ENCODE data around the gene FAM3A. TPM values are rescaled to one million over a fixed set of nuclear protein-coding genes. Genes with fewer than 3 reads are reported as not detected.

FAM3A gene
- total RNA-seq, 1 experiment from 2014 or later: 47.5 TPM

GRCh38 chrX:154485150-154486051, 30.6 kb downstream of the FAM3A start:
- DNase-seq (ENCODE audit: low spot score): no peak
- in situ Hi-C loops (cut with HindIII; ENCODE audit: low sequenced_read_pairs): no loop called here

DNA sequence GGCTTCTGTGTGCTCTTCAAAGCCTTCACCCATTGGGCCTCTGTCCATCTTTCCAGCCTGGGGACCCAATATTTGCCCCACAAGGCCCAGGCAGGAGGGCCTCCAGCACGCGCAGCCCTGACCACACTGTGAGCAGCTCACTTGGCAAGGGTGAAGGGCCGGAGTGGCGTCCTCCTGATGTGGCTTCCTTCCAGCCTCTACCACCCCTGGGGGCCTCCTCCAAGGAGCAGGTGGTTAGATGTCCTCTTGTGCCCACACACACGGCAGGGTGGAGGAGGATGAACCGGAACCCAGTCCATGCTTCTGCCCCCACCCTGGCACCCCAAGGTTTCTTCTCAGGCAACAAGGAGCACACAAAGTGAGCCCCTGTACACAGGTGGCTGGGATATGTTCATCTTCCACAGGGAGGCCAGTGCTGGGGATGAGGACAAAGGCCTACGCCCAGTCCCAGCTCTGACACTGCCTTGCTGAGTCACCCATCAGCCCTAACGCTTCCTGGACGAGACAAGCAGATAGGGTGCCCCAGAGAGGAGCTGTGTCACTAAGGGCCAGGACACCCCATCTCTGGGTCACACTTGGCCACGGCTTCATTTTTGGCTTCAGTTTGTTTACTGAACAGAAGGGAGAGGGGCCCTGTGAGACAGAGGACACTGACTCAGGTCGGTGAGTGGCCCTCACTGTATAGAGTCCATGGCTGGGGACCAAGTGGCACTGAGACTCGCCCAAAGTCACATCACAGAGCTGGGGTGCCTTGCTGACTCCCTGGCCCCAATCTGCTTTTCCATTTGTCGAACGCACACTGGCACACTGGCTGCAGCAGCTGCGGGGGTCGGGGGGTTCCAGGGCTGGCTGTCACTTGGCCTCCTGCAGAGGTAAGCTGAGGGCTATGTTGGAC, 31.5 kb downstream of the FAM3A start:
- in situ Hi-C loops (cut with HindIII; ENCODE audit: low sequenced_read_pairs): no loop called here
- no peak for DNase-seq (ENCODE audit: low spot score)

GRCh38 chrX:154483325-154483724, 32.7 kb downstream of the FAM3A start:
- no peak for DNase-seq (ENCODE audit: low spot score)
- in situ Hi-C loops (cut with HindIII; ENCODE audit: low sequenced_read_pairs): no loop called here

DNA sequence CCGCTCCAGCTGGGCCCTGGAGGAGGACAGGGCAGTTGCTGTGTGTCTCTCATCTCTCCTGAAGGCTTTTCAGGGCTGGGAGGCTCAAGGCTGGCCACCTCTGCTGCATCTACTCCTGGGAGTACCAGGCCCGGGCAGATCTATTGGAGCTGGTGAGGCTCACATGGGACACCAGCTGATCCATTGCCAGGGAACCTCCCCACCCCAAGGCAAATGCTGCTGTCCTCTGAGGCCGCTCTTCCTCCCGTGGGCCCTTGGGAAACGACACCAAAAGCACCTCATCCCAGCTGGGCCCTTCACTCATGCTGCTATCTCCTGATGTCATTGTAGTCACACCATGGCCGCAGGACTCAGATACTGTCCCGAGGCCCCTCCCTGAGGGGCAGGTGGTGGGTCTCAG, 33.2 kb downstream of the FAM3A start:
- in situ Hi-C loops (cut with HindIII; ENCODE audit: low sequenced_read_pairs): no loop called here

DNA sequence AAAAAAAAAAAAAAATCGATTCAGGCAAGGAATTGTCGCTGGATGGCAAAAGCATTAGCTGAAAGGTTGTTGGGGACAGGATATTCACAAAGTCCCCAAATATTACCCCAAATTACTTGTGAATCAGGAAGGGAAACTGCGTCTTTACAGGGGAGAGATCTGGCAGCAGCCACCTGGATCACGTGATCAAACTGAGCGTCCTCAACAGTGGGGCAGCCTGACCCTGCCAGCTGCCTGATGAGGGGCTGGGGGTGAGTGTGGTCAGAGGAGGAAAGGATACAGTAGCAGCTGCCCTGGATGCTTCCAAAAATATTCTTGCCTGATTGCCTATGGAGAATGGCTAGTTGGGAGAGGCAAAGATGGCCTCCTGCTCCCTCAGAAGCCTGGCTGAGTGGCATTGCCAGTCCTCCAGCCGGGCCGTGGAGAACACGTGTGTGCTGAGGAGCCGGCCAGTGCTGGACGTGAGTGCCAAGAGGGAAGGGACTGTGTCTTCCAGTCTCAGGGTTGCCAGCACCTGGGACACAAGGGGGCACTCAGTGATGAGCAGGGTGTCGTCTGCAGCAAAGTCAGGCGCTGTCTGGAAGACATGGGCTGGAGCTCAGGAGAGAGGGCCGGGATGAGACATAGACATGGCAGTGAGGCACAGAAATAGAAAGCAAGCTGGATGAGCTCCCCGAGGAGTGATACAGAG, 34.0 kb downstream of the FAM3A start:
- DNase-seq (ENCODE audit: low spot score): no peak
- in situ Hi-C loops (cut with HindIII; ENCODE audit: low sequenced_read_pairs): no loop called here

More for the DNA sequence above, 33.2 kb downstream of the FAM3A start:
- DNase-seq (ENCODE audit: low spot score): no peak

DNA sequence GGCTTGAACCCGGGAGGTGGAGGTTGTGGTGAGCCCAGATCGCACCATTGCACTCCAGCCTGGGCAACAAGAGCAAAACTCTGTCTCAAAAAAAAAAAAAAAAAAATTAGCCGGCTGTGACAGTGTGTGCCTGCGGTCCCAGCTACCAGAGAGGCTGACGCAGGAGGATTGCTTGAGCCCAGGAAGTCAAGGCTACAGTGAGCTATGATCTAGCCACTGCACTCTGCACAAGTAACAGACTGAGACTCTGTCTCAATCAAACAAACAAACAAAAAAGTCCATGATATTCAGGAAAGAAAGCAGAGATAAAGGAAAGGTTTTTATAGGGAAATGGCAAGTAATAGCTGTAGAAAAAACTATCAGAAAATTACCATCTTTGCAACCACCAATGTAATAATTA, 34.8 kb downstream of the FAM3A start:
- DNase-seq (ENCODE audit: low spot score): no peak
- in situ Hi-C loops (cut with HindIII; ENCODE audit: low sequenced_read_pairs): no loop called here

- in situ Hi-C loops (cut with HindIII; ENCODE audit: low sequenced_read_pairs): no loop called here
- DNase-seq (ENCODE audit: low spot score): peak; percentile 88
Observed at GRCh38 chrX:154478728-154479622, 37.1 kb downstream of the FAM3A start, which contains the start of gene LAGE3. TSS of gene LAGE3 (minus strand) at chrX:154479281. CDS start at chrX:154478915, 366 bp downstream.

DNA sequence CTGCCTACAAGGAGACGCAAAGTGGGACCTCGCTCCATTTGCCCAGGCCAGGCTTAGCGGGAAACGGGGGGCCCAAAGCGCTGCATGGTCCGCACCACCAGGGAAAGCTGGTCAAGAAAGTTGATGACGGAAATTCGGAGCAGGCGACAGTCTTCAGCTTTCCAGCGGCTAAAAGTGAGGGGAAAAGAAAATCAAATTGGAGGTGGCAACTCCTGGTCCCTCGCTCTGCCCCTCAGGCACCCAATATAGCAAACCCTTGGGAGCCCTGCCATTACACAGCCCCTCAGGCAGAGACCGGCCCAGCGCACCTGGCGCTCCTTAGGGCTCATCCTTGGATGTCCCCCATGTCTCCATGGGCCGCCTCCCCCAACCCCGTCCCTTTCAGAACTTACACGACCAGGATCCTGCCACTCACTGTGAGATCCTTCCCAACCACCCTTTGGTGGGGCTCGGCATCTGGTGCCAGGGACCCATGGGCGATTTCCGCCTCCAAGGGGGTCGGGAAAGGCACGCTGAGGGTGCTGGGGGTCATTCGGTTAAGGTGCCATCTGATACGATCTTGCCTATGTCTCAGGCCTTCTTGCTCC, 38.0 kb downstream of the FAM3A start:
- no peak for DNase-seq (ENCODE audit: low spot score)
- in situ Hi-C loops (cut with HindIII; ENCODE audit: low sequenced_read_pairs): no loop called here

GRCh38 chrX:154476821-154477220, 39.2 kb downstream of the FAM3A start:
- no peak for DNase-seq (ENCODE audit: low spot score)
- in situ Hi-C loops (cut with HindIII; ENCODE audit: low sequenced_read_pairs): no loop called here

DNA sequence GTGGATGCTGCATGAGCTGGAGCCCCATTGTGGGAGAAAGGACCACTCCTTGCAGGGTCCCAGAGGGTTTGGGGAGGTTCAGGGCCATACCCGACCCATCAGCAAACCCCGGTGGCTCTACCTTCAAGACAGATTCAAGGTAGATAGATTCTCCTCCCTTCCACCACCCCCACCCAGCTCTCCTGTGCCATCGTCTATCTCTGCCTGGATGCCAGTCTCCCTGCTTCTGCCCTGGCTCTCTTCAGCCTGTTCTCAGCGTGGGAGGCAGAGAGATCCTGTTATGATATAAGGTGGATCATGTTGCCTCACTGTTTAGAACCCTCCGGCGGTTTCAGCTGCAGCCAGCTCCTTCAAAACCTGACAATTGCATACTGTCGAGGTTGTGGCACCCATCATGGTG, 42.3 kb downstream of the FAM3A start:
- in situ Hi-C loops (cut with HindIII; ENCODE audit: low sequenced_read_pairs): no loop called here
- DNase-seq (ENCODE audit: low spot score): no peak

GRCh38 chrX:154472685-154473632, 43.1 kb downstream of the FAM3A start:
- in situ Hi-C loops (cut with HindIII; ENCODE audit: low sequenced_read_pairs): no loop called here
- DNase-seq (ENCODE audit: low spot score): no peak

- in situ Hi-C loops (cut with HindIII; ENCODE audit: low sequenced_read_pairs): no loop called here
Observed at GRCh38 chrX:154471839-154472684, 44.0 kb downstream of the FAM3A start.

GRCh38 chrX:154470914-154471568, 45.0 kb downstream of the FAM3A start:
- in situ Hi-C loops (cut with HindIII; ENCODE audit: low sequenced_read_pairs): no loop called here
- no peak for DNase-seq (ENCODE audit: low spot score)

More at GRCh38 chrX:154471839-154472684, 44.0 kb downstream of the FAM3A start:
- no peak for DNase-seq (ENCODE audit: low spot score)

DNA sequence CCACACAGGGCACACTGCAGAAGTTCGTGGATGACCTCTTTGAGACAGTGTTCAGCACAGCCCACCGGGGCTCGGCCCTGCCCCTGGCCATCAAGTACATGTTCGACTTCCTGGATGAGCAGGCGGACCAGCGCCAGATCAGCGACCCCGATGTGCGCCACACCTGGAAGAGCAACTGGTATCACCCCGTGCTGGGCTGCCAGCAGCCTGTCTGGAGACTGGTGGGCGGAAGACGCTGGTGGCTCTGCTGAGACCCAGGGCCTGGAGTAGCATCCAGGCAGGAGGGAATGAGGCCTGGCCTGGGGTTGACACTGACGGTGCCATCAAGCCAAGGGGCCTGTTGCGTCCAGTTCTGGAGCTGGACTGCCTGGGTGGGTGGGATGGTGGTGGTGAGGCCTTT, 45.6 kb downstream of the FAM3A start:
- in situ Hi-C loops (cut with HindIII; ENCODE audit: low sequenced_read_pairs): no loop called here
- DNase-seq (ENCODE audit: low spot score): no peak

DNA sequence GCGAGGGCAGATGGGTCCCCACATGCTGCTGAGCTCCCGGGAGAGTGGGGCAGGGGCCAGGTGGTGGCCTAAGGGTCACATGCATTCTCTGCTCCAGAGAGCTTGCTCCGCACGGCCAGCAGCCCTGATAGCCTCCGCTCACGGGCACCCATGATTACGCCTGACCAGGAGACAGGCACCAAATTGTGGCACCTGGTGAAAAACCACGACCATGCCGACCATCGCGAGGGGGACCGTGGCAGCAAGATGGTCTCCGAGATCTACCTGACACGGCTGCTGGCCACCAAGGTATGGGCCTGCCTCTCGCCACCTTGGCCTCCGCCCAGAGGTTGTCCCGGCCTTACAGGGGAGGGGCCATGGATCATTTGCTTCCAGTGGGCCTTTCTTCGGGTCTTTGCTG, 46.2 kb downstream of the FAM3A start:
- DNase-seq (ENCODE audit: low spot score): no peak
- in situ Hi-C loops (cut with HindIII; ENCODE audit: low sequenced_read_pairs): no loop called here

- in situ Hi-C loops (cut with HindIII; ENCODE audit: low sequenced_read_pairs): no loop called here
- no peak for DNase-seq (ENCODE audit: low spot score)
Observed at GRCh38 chrX:154469114-154469513, 46.9 kb downstream of the FAM3A start.

All from G401 (cell line).